PC-9 (cell line): Measurements from ENCODE around the gene DESI1. TPM values are rescaled to one million over a fixed set of nuclear protein-coding genes. Genes with fewer than 3 reads are reported as not detected.

Experiments used
- BruUV-seq: library from RNA; stranded (reverse); fragments of 400-500 nt; replicated peaks from 2 replicates; lab custom pipeline; 2021; lab: Mats Ljungman, UMichigan
- CTCF ChIA-PET: fragments of 300-600 bp; sonication (Branson Sonifier 250); formaldehyde crosslinking; loops from one replicate; lab custom pipeline; 2022; ENCODE audit warnings: antibody characterized with exemption; lab: Charles Lee
- POLR2A ChIA-PET: fragments of 300-600 bp; sonication (Branson Sonifier 250); formaldehyde crosslinking; loops from one replicate; lab custom pipeline; 2022; ENCODE audit warnings: antibody characterized with exemption; ENCODE audit not compliant: unreplicated experiment; lab: Charles Lee
- DNase-seq, 2 experiments: peaks; one replicate each; pipeline versions ENCODE4 v3.0.0 to v3.0.0-alpha.2; 2015 to 2022; ENCODE audit warnings: mixed read lengths in 1 of 2
- H2AFZ ChIP-seq: fragments of 200-600 bp; sonication (generic); 2 replicates; pipeline ENCODE4 v1.8.1; 2017; ENCODE audit warnings: antibody characterized with exemption
- H3F3A ChIP-seq: fragments of 200-600 bp; sonication (generic); 2 replicates; pipeline ENCODE4 v1.8.1; 2017; ENCODE audit warnings: antibody characterized with exemption, mild to moderate bottlenecking, low read depth; ENCODE audit not compliant: insufficient read depth
- H3K27ac ChIP-seq: fragments of 200-600 bp; sonication (generic); 2 replicates; pipeline ENCODE4 v1.6.1; 2016; ENCODE audit warnings: mixed run types
- H3K27me3 ChIP-seq: fragments of 200-600 bp; sonication (generic); 2 replicates; pipeline ENCODE4 v1.6.1; 2016; ENCODE audit warnings: low read depth, mixed run types; ENCODE audit not compliant: insufficient read depth
- H3K36me3 ChIP-seq: fragments of 200-600 bp; sonication (generic); 2 replicates; pipeline ENCODE4 v1.6.1; 2016; ENCODE audit warnings: low read depth, mixed run types
- H3K4me1 ChIP-seq: fragments of 200-600 bp; sonication (generic); replicated peaks from 2 replicates; pipeline ENCODE4 v1.6.1; 2016; ENCODE audit warnings: mixed run types; ENCODE audit not compliant: insufficient read depth
- H3K4me2 ChIP-seq: fragments of 200-600 bp; sonication (generic); 2 replicates; pipeline ENCODE4 v1.6.1; 2017; ENCODE audit warnings: mixed run types
- H3K4me3 ChIP-seq: fragments of 200-600 bp; sonication (generic); 2 replicates; pipeline ENCODE4 v1.6.1; 2016; ENCODE audit warnings: mixed run types
- H3K79me2 ChIP-seq: fragments of 200-600 bp; sonication (generic); 2 replicates; pipeline ENCODE4 v1.6.1; 2017; ENCODE audit warnings: low read depth, mixed run types
- H3K9me2 ChIP-seq: fragments of 200-600 bp; sonication (generic); 2 replicates; pipeline ENCODE4 v1.8.1; 2017; ENCODE audit warnings: mild to moderate bottlenecking; ENCODE audit not compliant: insufficient read depth
- H3K9me3 ChIP-seq: fragments of 200-600 bp; sonication (generic); 2 replicates; pipeline ENCODE4 v1.8.1; 2016; ENCODE audit warnings: low read depth; ENCODE audit not compliant: insufficient read depth
- H4K20me1 ChIP-seq: fragments of 200-600 bp; sonication (generic); 2 replicates; pipeline ENCODE4 v1.8.1; 2017; ENCODE audit not compliant: insufficient read depth
- EZH2 ChIP-seq: fragments of 200-600 bp; sonication (generic); IDR thresholded peaks from 2 replicates; pipeline ENCODE4 v1.8.0; 2017; ENCODE audit warnings: antibody characterized with exemption, low read depth
- intact Hi-C: fragments of 100-400 bp; cut with micrococcal nuclease; formaldehyde crosslinking; loops from one replicate; pipeline ENCODE4 v1.10.0; 2022; ENCODE audit not compliant: unreplicated experiment
- total RNA-seq: library from RNA; stranded (reverse); gene quantifications from 2 replicates; pipeline ENCODE4 v1.2.3, GENCODE V29; 2021
- TF ChIP-seq, protein P1 (sequence below): fragments of 200-600 bp; sonication (generic); conservative IDR thresholded peaks from 2 replicates; pipeline ENCODE4 v1.6.1; 2017; ENCODE audit warnings: mixed run types, antibody characterized with exemption, mild to moderate bottlenecking, moderate library complexity

The DESI1 gene
- total RNA-seq, 1 experiment from 2014 or later: 52.7 TPM

DNA sequence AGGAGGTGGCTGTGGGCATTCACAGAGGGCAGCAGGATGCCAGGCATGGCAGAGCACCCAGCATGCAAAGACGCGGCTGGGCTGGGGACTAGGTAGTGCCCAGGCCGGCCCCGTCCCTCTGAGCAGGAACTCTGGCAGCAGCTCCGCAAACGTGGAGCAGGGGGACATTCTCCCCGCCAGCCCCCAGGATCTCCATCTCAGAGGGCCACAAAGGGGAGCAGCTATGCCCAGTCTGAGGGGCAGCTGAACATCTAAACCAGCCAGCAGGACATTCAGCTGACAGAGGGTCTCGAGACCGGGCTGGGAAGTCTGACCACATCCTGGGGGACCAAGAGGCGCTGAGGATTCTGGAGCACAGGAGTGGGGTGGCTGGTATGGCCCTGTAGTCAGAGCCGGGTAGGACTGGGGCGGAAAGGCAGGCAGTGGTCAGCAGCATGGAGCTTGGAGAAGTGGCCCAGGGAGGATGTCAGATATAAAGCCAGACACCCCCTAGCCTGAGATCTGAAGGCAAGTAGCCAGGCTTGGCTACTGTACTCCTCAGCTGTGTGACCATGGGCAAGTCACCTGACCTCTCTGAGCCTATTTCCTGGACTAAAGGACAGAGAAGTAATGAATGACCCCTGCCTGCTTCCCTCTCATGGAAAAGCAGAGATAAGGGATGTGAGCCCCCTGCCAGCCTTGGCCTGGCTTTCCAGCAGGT is 41.4 kb downstream of the DESI1 start:
- Histone ChIP-seq H3K36me3 (no peaks in the 10 kb centered on the region), H3K4me1 (no peaks in the 10 kb centered on the region), H3K4me2 (no peak overlapping the region), H3K4me3 (no peak overlapping the region), H3K79me2 (no peaks in the 10 kb centered on the region), H3K9me3 (no peaks in the 10 kb centered on the region), H3F3A (no peaks in the 10 kb centered on the region), H4K20me1 (no peaks in the 10 kb centered on the region; the same call in 1 of the 2 replicates), H3K27ac (no peak overlapping the region), H2AFZ (no peak overlapping the region), H3K27me3 (no peaks in the 10 kb centered on the region), H3K9me2 (no peaks in the 10 kb centered on the region)
- ChIA-PET CTCF (no interaction called here), POLR2A (no interaction called here)
- intact Hi-C loops: no loop called here
- no peak for DNase-seq
- no peak for TF ChIP-seq EZH2
- TF ChIP-seq, protein P1, sequence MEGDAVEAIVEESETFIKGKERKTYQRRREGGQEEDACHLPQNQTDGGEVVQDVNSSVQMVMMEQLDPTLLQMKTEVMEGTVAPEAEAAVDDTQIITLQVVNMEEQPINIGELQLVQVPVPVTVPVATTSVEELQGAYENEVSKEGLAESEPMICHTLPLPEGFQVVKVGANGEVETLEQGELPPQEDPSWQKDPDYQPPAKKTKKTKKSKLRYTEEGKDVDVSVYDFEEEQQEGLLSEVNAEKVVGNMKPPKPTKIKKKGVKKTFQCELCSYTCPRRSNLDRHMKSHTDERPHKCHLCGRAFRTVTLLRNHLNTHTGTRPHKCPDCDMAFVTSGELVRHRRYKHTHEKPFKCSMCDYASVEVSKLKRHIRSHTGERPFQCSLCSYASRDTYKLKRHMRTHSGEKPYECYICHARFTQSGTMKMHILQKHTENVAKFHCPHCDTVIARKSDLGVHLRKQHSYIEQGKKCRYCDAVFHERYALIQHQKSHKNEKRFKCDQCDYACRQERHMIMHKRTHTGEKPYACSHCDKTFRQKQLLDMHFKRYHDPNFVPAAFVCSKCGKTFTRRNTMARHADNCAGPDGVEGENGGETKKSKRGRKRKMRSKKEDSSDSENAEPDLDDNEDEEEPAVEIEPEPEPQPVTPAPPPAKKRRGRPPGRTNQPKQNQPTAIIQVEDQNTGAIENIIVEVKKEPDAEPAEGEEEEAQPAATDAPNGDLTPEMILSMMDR: no peak
- BruUV-seq: no TSS peak

DNA sequence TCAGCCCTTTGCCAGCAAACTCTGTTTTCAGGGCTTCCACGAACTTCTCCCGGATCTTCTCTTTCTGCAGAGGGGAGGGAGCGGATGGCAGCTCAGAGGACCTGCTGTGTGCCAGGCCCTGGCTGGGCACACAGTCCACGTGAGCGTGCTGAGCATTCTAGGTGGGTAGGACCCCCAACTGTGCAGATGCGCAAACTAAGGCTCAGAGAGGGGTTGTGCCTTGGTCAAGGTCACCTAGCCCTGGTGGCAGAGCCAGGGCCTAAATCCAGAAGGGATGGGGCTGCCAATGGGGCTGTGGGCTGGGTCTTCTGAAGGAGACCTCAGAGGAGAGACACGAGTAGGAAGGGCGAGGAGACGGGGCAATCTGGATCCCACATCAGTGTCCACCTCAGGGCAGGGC is 42.0 kb downstream of the DESI1 start:
- intact Hi-C loops: no loop called here
- Histone ChIP-seq H3K36me3 (no peaks in the 10 kb centered on the region), H3K79me2 (no peaks in the 10 kb centered on the region), H3K4me1 (no peaks in the 10 kb centered on the region), H3K4me3 (no peak overlapping the region), H3K9me2 (no peaks in the 10 kb centered on the region), H3K4me2 (no peak overlapping the region), H3F3A (no peaks in the 10 kb centered on the region), H3K27ac (no peak overlapping the region), H4K20me1 (no peaks in the 10 kb centered on the region), H3K27me3 (no peaks in the 10 kb centered on the region), H3K9me3 (no peaks in the 10 kb centered on the region), H2AFZ (no peak overlapping the region)
- BruUV-seq: no TSS peak
- DNase-seq: no peak
- no peak for TF ChIP-seq EZH2
- TF ChIP-seq, protein P1: no peak
- ChIA-PET POLR2A (no interaction called here), CTCF (no interaction called here)

DNA sequence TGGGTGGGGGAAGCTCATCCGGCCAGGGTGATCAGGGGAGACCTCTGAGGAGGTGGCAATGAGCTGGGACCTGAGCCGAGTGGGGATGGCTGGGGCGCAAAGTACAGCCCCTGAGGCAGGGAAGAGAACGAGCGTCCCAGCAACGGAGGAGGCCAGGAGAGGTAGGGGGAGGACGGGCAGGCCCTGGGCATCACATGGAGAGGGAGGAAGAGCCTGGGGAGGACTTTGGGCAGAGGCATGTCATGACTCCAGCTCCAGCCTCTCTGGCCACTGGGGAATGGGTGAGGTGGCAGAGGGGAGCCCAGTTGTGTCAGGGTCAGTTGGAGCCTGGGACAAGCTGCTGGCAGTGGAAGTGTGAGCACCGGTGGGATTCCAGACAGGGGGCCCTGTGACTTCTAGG is 42.7 kb downstream of the DESI1 start:
- intact Hi-C loops: no loop called here
- CTCF ChIA-PET: no interaction called here
- no peaks in the 10 kb centered on the region for H3F3A ChIP-seq
- H4K20me1 ChIP-seq: no peaks in the 10 kb centered on the region
- no peak overlapping the region for H3K27ac ChIP-seq
- no TSS peak for BruUV-seq
- H3K4me2 ChIP-seq: no peak overlapping the region
- H3K4me1 ChIP-seq: no peaks in the 10 kb centered on the region
- no peak overlapping the region for H3K4me3 ChIP-seq
- no peaks in the 10 kb centered on the region for H3K36me3 ChIP-seq
- POLR2A ChIA-PET: no interaction called here
- H2AFZ ChIP-seq: no peak overlapping the region
- H3K27me3 ChIP-seq: no peaks in the 10 kb centered on the region
- no peak for TF ChIP-seq EZH2
- TF ChIP-seq, protein P1: no peak
- no peaks in the 10 kb centered on the region for H3K9me2 ChIP-seq
- H3K9me3 ChIP-seq: no peaks in the 10 kb centered on the region
- no peak for DNase-seq
- no peaks in the 10 kb centered on the region for H3K79me2 ChIP-seq
